UCSD-AML1 (cell line): ENCODE data around the gene CEACAM1.
A peak's percentile ranks its signal among the peaks of the same experiment; 100 is the strongest.
"Not testable (repeated sequence)": the region's sequence is repeated elsewhere in the genome, so short reads cannot be mapped to it uniquely, and the experiment has no call there.

ENCODE experiments used
- DNase-seq: peaks from one replicate; lab custom pipeline; 2025; ENCODE audit not compliant: unreplicated experiment; lab: John Stamatoyannopoulos, UW

CEACAM1 gene

DNA sequence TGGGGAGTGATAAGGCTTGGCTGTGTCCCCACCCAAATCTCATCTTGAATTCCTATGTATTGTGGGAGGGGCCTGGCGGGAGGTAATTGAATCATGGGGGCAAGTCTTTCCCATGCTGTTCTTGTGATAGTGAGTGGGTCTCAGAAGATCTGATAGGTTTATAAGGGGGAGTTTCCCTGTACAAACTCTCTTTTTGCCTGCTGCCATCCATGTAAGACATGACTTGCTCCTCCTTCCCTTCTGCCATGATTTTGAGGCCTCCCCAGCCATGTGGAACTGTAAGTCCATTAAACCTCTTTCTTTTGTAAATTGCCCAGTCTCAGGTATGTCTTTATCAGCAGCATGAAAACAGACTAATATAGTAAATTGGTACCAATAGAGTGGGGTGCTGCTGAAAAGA, 20.8 kb upstream of the CEACAM1 start:
- DNase-seq = not testable (repeated sequence)

DNA sequence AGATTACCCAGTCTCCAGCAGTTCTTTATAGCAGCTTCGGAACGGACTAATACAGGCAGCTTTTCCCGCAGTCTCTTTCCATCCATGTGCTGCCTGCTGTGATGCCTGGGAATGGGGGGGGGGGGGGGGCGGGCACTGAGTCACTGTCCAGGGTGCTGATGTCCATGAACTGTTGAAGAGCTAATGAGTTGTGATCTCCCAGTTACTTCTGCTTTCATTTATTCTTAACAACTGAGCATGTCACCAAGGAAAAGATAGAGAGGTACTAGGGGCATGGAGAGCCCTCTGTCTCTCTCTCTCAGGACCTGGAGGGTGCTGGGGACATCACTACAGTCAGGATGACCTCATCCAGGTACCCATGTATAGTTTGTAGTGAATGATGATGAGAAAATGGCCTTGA, 20.3 kb upstream of the CEACAM1 start:
- no peak for DNase-seq

DNA sequence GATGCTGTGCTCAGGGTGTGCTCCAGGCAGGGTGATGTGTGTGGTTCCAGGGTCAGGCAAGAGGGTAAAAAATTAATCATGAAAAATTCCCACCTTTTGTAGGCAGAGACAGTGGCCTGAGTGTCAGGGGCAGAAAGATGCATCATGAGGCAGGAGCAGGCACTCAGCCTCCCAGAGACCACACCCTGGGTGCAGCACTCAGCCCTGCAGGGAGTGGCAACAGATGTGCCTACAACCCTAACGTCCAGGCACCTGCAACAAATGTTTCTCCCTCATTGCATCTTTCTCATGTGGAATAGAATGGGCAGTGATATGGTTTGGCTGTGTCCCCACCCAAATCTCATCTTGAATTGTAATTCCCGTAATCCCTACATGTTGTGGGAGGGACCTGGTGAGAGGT, 19.6 kb upstream of the CEACAM1 start:
- no peak for DNase-seq

DNA sequence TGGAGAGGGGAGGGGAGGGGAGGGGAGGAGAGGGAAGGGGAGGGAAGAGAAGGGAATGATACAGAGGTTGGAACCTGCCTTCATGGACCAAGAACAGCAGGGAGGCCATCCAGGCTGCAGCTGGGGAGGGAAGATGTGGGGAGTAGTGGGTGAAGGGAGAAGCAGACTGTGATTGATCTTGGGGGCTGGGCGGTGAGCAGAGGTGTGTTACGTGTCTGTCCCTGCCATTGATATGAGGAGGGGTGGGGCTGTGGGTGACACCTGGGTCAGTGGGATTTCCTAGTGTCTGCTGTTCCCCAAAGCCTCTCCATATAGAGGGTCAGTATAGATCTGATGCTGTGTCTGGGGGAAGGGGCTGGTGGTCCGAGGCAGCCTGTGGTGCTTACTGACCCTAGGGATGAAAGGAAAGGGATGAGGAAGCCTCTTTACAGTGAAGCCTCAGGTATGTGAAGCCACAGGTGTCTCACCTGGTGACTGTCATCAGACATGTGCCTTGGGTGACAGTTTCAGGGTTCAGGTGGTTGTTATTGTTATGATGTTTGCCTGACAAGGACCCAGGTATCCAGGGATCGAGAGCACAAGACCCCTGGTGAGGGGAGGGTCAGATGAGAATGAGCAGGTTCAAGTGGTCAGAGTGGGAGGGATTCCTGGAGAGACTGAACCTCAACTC, 18.7 kb upstream of the CEACAM1 start:
- DNase-seq = no peak

DNA sequence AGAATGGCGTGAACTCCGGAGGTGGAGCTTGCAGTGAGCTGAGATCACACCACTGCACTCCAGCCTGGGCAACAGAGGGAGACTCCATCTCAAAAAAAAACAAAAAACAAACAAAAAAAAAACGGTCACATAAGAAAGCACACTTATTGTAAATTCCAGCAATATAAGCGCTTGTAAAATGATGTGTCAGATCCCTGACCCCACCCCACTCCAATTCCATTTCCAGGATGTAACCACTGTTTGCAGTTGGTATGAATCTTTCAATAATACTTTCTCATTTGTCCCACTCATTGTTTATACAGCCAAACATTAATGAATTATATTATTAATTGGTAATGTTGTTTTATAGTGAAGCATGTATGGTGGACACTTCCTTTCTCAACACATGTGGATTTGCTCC, 15.9 kb upstream of the CEACAM1 start:
- DNase-seq = no peak

DNA sequence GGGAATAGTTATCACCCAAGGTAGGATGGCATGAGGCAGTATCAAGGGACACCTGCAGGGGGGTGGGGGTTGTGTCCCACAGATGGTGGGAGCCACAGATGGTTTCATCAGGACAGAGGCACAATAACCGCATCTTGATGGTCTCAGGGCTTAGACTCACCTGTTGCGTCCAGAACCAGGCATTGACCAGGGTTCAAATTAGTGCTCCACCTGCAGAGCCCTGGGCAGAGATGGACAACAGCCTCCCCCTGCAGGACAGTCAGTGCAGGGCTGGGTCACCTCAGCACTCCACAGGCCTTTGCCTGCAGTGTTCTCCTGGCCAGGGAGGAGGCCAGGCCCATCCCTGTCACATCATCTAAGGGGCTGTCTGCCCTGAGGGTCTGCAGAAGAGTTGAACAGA, 14.5 kb upstream of the CEACAM1 start:
- no peak for DNase-seq

DNA sequence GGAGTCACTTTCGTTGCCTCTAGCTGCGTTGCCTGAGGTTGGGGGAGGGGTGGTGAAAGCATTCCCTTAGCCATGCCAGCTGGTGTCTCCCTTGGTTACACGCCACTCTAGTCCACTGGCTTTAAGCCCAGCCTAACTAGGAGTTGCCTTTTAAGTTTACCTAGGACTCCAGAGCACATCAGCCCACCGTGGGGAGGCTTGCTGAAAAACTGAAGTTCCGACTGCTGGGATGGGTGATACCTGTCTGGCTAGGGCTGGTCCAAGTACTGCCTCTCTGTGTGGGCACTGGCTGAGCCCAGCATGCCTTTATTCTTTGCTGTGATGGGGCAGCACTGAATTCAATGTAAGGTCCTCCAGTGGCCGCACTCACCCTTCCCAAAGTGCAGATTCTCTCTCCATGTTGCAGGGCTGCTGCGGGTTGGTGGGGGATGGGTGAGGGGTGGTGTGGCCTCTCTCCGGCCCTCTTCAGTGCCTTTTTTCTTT, 11.8 kb upstream of the CEACAM1 start:
- DNase-seq = no peak

DNA sequence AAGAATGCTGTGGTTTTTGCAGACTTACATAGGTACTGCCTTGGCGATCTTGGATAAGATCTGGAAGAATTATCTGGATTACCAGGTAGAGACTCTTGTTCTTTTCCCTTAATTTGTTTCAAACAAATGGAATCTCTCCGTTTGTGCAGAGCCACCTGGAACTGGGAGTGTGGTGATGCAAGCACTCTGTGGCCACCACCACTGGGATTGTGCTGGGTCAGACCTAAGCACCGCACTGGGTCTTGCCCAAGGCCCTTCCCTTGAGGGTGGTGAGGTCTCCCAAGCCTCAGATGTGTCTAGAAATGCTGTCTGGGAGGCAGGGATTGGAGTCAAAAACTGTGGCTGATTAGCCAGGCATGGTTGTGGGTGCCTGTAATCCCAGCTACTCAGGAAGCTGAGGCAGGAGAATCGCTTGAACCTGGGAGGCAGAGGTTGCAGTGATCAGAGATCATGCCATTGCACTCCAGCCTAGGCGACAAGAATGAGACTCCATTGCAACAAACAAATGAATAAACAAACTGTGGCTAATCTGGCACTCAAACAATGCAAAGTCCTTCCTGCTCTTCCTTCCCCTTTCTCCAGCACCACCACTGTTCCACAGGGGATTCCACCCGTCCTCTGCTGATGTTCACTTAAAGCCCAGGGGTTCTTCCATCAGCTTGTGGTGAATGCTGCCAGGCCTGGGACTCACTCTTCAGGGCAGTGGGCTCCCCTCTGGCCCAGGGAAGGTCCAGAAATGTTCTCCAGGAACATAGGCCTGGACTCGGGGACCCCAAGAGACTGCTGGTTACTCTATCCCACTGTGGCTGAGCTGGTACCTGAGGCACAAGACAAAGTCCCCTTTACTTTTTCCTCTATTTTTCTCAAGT, 10.8 kb upstream of the CEACAM1 start:
- DNase-seq = no peak

DNA sequence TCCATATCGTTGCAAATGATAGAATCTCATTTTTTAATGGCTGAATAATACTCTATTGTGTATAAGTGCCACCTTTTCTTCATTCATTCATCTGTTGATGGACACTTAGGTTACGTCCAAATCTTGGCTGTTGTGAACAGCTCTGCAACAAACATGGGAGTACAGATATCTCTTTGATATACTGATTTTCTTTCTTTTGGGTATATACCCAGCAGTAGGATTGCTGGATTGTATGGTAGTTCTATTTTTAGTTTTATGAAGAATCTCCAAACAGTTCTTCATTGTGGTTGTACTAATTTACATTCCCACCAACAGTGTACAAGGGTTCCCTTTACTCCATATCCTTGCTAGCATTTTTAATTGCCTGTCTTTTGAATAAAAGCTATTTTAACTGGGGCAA, 7.0 kb upstream of the CEACAM1 start:
- DNase-seq = not testable (repeated sequence)

DNA sequence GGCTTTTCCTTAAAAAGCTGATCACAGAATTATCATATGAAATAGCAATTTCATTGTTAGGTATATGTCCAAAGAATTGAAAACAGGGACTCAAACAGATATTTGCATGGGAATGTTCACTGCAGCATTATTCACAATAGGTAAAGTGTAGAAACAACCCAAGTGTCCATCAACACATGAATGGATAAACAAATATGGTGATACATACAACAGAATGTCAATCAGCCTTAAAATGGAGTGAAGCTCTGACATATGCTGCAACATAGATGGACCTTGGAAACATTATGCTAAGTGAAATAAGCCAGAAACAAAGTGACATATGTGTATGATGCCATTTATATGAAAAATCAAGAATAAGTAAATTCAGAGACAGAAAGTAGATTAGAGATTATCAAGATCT, 6.1 kb upstream of the CEACAM1 start:
- no peak for DNase-seq

DNA sequence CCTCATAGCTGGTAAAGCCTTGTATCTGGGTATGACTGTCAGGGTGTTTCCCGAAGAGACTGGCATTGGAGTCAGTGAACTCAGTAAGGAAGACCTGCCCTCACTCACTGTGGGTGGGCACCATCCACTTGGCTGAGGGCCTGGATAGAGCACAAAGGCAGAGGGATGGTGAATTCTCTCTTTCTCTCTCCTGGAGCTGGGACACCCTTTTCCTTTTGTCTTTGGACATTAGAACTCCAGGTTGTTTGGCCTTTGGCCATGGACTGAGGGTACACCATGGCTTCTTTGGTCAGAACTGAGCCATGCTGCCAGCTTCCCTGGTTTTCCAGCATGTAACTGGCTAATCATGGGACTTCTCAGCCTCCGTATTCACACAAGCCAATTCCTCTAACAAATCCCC, 4.6 kb upstream of the CEACAM1 start:
- DNase-seq = no peak

DNA sequence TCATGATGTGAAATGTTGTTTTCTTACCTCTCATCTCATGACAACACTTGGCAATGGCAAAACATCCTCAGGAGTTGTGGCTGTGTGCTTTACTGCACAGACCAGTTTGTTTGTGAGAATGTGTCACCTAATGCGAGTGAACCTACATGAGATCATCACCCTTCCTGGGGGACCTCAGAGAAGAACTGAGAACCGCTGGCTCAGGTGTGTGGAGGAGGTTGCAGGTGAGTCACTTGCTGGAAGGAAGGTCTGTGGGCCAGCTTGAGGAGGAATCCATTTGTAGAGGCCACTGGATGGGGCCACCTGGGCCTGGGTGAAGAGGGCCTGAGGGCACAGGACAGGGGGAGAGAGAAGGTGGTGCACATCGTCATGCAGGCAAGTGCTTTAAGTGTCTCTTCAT, 3.0 kb upstream of the CEACAM1 start:
- no peak for DNase-seq

DNA sequence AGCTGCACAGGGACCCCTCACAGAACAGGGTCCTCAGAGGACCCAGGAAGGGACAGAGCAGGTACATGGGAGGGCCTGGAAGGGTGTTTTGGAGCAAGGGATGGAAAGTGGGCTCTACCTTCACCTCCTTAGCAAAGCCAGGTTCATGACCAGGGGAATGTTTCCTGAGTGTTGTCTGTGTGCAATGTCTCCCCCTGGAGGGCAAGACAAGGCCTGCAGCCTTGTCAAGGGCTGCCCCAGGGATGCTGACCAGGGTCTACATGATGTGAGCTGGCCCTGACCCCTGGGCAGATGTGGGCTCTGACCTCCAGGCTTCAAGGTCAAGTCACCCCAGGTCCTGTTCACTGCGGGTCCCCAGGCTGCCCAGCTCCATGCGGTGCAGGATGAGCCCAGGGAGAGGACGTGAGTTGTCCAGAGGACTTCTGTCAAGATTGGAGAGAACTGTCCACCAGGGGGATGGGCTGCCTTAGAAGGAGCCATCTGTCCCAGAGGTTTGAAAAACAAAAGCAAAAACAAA, 1.0 kb upstream of the CEACAM1 start:
- DNase-seq = peak; percentile 61

DNA sequence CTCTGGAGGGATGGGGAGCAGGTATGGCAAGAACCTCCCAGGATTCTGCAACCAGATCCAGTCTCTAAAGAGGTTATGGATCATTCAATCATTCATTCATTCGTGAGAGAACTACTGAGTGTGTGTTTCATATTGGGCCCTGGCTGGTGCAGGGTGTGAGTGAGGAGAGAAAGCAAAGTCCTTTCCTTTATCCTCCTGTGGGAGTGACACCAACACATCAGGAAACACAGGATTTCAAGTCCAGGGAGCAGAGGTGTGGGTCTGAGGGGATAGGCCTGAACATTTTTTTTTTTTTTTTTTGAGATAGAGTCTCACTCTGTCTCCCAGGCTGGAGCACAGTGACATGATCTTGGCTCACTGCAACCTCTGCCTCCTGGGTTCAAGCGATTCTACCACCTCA, 3.3 kb downstream of the CEACAM1 start:
- DNase-seq = no peak

DNA sequence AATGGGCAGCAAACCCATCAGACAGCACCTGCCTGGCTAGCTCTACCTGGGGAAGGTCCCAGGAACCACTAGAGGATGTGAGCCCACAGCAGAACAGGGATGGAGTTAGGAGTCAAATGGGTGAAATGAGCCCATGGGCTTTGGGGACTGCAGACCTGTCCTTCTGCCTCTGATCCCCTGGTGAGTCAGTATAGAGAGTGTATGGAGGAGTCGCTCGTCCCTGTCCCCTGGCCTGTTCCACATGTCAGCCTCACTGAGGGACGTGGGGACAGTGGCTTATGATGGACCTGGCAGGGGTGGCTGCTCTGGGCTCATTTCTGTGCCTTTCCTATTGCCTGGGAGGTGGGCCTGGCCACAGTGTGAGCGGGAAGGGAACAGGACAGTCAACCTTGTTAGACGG, 4.0 kb downstream of the CEACAM1 start:
- DNase-seq = no peak

DNA sequence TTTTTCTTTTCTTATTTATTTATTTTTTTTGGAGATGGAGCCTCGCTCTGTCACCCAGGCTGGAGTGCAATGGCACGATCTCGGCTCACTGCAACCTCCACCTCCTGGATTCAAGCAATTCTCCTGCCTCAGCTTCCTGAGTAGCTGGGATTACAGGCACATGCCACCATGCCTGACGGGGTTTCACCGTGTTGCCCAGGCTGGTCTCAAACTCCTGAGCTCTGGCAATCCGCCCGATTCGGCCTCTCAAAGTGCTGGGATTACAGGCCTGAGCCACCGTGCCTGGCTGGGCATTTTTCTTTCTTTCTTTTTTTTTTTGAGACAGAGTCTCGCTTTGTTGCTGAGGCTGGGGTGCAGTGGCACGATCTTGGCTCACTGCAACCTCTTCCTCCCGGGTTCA, 6.0 kb downstream of the CEACAM1 start:
- not testable (repeated sequence) for DNase-seq

DNA sequence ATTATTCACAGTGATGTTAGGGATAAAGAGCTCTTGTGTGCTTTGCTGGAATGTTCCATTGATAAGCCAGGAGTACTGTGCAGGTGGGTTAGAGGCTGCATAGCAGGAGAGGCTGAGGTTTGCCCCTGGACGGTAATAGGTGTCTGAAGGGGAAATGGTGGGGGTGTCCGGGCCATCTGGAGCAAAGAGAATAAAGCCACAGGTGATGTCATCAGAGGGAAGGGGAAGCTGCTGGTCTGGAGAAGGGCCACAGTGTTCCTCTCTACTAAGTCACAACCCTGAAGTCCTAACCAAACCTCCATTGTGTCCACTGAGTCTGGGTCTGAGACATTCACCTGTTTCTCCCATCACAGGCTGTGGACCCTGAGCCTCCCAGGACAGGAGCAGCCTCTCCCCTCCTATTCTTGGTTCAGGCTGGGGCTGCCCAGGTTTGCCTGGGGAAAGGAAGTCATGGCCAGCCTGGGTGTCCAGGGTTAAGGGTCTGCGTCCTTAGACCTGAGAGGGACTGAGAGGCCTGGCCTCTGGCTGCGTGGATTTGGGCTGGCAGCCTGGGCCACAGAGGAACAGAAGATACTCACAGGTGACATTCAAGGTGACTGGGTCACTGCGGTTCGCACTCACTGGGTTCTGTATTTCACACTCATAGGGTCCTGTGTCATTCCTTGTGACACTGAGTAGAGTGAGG, 6.8 kb downstream of the CEACAM1 start:
- DNase-seq = no peak

DNA sequence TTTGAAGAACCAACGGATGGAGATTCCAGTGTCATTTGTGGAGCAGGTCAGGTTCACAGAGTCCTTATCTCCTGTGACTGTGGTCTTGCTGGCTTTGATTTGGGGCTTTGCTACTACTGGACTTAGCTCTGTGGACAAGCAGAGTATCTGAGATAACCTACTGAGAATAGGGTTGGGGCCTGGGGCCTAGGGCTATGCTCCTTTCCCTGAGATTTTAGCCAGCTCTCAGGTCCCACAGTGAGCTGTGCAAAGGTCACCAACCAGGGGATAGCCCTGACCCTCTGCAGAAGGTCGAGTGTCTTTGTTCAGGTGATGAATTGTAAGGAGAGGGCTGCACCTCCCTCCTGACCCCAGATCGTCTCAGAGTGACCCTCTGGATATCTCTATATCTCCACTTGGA, 9.2 kb downstream of the CEACAM1 start:
- DNase-seq = no peak

DNA sequence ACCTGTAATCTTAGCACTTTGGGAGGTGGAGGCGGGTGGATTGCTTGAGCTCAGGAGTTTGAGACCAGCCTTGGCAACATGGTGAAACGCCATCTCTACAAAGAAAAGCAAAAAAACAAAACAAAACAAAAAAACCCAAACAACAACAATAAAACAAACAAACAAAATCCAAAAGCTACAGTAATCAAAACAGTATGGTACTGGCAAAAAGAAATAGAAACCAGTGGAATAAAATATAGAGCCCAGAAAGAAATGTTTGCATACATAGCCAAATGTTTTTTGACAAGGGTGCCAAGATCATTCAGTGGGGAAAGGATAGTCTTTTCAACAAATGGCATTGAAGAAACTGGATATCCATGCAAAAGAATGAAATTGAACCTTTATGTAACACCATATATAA, 11.5 kb downstream of the CEACAM1 start:
- no peak for DNase-seq

DNA sequence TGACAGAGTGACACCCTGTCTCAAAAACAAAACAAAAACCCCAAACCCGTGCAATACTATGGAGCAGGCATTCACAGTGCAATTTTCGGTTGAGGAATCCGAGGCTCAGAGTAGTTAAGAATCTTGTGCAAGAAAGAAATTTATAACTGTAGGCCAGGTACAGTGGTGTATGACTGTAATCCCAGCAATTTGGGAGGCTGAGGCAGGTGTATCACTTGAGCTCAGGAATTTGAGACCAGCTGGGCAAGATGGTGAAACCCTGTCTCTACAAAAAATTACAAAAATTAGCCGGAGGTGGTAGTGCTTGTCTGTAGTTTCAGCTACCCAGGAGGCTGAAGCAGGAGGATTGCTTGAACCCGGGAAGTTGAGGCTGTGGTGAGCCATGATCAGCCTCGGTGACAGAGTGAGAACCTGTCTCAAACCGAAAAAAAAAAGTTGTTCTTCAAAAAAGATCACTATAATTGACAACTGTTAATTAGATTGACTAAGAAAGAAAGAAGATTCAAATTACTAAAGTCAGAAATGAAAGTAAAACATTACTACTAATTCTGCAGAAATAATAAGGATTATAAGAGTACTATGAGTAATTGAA, 12.9 kb downstream of the CEACAM1 start:
- no peak for DNase-seq

DNA sequence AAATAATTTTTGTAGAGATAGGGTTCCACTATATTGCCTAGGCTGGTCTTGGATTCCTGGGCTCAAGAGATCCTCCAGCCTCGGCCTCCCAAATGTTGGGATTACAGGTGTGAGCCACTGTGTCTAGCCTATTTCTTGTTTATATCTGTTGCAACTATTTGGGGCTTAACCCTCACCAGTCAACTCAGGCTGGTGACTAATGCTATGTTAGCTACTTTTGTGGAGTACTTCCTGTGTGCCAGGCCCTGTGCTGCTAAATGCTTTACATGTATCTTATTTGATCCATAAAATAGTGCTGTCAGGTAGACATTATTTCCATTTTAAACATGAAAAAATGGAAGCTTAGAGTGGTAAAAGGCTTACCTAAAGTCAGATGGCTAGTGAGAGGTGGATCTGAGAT, 13.8 kb downstream of the CEACAM1 start:
- DNase-seq = no peak
